ENCODE measurements around the gene ICAM2.

- TF ChIP-seq ZFP30 (CRISPR knock-in tag; IDR thresholded peaks at IDR 0.05) (no peak), TOX (CRISPR knock-in tag; IDR thresholded peaks at IDR 0.05; ENCODE audit: borderline replicate concordance) (no peak), PATZ1 (CRISPR knock-in tag; IDR thresholded peaks at IDR 0.05; ENCODE audit: borderline replicate concordance) (no peak), ESRRG (CRISPR knock-in tag; IDR thresholded peaks at IDR 0.05) (no peak), ZFP3 (CRISPR knock-in tag; IDR thresholded peaks at IDR 0.05) (no peak), POU6F1 (CRISPR knock-in tag; IDR thresholded peaks at IDR 0.05; ENCODE audit: borderline replicate concordance, low read depth) (no peak), GLIS3 (CRISPR knock-in tag; IDR thresholded peaks at IDR 0.05) (no peak), CSDC2 (CRISPR knock-in tag; IDR thresholded peaks at IDR 0.05) (no peak)
Measured at GRCh38 chr17:63975541-63976092, 44.8 kb downstream of the ICAM2 start.

All from SK-N-SH treated with all-trans-retinoic acid at 6 μM for 48 hours (cell line).